Upper lobe of left lung (tissue), 4 donors: Measurements from ENCODE around the gene SPATA2.

Experiments
- POLR2A ChIP-seq, 4 donors: fragments of 450-650 bp; IDR thresholded peaks; one replicate each; pipeline ENCODE4 v1.5.1; 2016 to 2017; ENCODE audit warnings: antibody characterized with exemption in 4 of 4, mild to moderate bottlenecking in 2 of 4
- POLR2AphosphoS5 ChIP-seq, 2 donors: sonication (generic); formaldehyde crosslinking; IDR thresholded peaks; one replicate each; pipeline ENCODE4 v1.5.1; 2017; ENCODE audit warnings: antibody characterized with exemption in 2 of 2
- TF ChIP-seq, protein P1 (sequence below), 6 experiments: fragments of 450-650 bp in 4 of 6; fragments of 200-600 bp in 2 of 6; sonication (generic) in 2 of 6; IDR thresholded peaks; one replicate each; pipeline ENCODE4 v1.5.1; 2016 to 2019; ENCODE audit warnings: antibody characterized with exemption in 6 of 6

DNA sequence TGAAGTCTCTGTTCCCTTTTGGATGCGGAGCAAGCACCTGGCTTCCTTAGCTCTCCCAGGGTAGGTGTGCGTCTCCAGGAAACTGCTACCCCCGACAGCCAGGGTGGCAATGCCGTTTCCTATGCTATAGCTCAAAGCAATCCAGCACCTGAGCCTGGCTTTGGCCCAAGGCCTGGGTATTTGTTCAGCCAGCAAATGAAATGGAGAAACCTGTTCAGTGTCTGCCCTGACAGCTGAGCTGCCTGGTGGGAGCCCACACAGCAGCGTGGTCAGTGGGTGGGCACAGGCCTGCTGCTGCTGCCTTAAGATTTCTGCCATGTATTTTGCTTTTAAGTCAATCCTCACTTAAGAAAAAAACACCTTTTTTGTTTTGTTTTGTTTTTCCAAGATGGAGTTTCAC lies 13.7 kb downstream of the SPATA2 start:
- TF ChIP-seq POLR2AphosphoS5 (IDR thresholded peaks at IDR 0.05) (no peak), POLR2A (IDR thresholded peaks at IDR 0.05) (no peak)
- TF ChIP-seq, protein P1, sequence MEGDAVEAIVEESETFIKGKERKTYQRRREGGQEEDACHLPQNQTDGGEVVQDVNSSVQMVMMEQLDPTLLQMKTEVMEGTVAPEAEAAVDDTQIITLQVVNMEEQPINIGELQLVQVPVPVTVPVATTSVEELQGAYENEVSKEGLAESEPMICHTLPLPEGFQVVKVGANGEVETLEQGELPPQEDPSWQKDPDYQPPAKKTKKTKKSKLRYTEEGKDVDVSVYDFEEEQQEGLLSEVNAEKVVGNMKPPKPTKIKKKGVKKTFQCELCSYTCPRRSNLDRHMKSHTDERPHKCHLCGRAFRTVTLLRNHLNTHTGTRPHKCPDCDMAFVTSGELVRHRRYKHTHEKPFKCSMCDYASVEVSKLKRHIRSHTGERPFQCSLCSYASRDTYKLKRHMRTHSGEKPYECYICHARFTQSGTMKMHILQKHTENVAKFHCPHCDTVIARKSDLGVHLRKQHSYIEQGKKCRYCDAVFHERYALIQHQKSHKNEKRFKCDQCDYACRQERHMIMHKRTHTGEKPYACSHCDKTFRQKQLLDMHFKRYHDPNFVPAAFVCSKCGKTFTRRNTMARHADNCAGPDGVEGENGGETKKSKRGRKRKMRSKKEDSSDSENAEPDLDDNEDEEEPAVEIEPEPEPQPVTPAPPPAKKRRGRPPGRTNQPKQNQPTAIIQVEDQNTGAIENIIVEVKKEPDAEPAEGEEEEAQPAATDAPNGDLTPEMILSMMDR (IDR thresholded peaks at IDR 0.05): no peak
